Transverse colon (tissue), 4 donors: ENCODE measurements around the gene NLGN1. TPM values are rescaled to one million over a fixed set of nuclear protein-coding genes. Genes with fewer than 3 reads are reported as not detected.

Source experiments
- DNase-seq: peaks from one replicate; pipeline ENCODE4 v3.0.0-alpha.2; 2019
- H3K27ac ChIP-seq, 4 donors: fragments of 200-600 bp; sonication (generic); 2 replicates each; pipeline ENCODE4 v1.5.1; 2016 to 2018; ENCODE audit warnings: inconsistent platforms in 4 of 4
- H3K27me3 ChIP-seq: fragments of 200-600 bp; sonication (generic); 2 replicates; pipeline ENCODE4 v1.5.1; 2017; ENCODE audit warnings: inconsistent platforms
- H3K36me3 ChIP-seq, 4 donors: fragments of 200-600 bp; sonication (generic); 2 replicates each; pipeline ENCODE4 v1.5.1; 2017 to 2019; ENCODE audit warnings: inconsistent platforms in 4 of 4
- H3K4me1 ChIP-seq, 4 donors: fragments of 200-600 bp; sonication (generic); 2 replicates each; pipeline ENCODE4 v1.5.1; 2017 to 2020; ENCODE audit warnings: inconsistent platforms in 4 of 4
- H3K4me3 ChIP-seq, 4 donors: fragments of 200-600 bp; sonication (generic); 1 replicate in 1 of 4; 2 replicates in 3 of 4; pipeline versions ENCODE4 v1.5.1 to v1.6.1; 2017 to 2019; ENCODE audit warnings: inconsistent platforms in 4 of 4
- H3K9me3 ChIP-seq, 2 donors: fragments of 200-600 bp; sonication (generic); 2 replicates each; pipeline ENCODE4 v1.5.1; 2017 to 2019; ENCODE audit warnings: inconsistent platforms in 2 of 2
- EP300 ChIP-seq: sonication (generic); formaldehyde crosslinking; IDR thresholded peaks from one replicate; pipeline ENCODE4 v1.6.1; 2017; ENCODE audit warnings: antibody characterized with exemption, low read depth
- POLR2A ChIP-seq: fragments of 450-650 bp; IDR thresholded peaks from one replicate; pipeline ENCODE4 v1.6.1; 2016; ENCODE audit warnings: antibody characterized with exemption, mild to moderate bottlenecking, moderate library complexity
- POLR2AphosphoS5 ChIP-seq, 3 donors: sonication (generic); formaldehyde crosslinking; IDR thresholded peaks; one replicate each; pipeline ENCODE4 v1.6.1; 2016; ENCODE audit warnings: antibody characterized with exemption in 3 of 3
- WGBS, 2 donors: methylation state at CpG; one replicate each; pipeline ENCODE4 v1.1.5; 2018; ENCODE audit warnings: low coverage in 1 of 2; 5-methylcytosine and 5-hydroxymethylcytosine counted together
- in situ Hi-C, 4 donors: fragments of 200-750 bp; cut with MboI; loops; one replicate each; pipeline versions ENCODE4 v1.15.0 to v1.15.1; 2017; ENCODE audit warnings: low sequenced_read_pairs in 3 of 4, low pct_ligation_motif_present in 1 of 4, low pct_unique_long_range_greater_than_20kb in 1 of 4
- intact Hi-C: fragments of 100-400 bp; cut with DNase I; formaldehyde crosslinking; loops from one replicate; pipeline ENCODE4 v1.15.1; 2023; ENCODE audit warnings: low total_unique reads
- total RNA-seq, 4 donors: library from RNA; depleted of rRNA; stranded (reverse); fragments of >200 nt; gene quantifications; one replicate each; pipeline ENCODE4 v1.1.0, GENCODE V29; 2016
- TF ChIP-seq, protein P1 (sequence below), 5 experiments: fragments of 200-600 bp in 3 of 5; fragments of 450-650 bp in 2 of 5; sonication (generic) in 3 of 5; IDR thresholded peaks; 1 replicate in 2 of 5; 2 replicates in 3 of 5; pipeline ENCODE4 v1.5.1; 2016 to 2017; ENCODE audit warnings: antibody characterized with exemption in 5 of 5, inconsistent platforms in 3 of 5, mild to moderate bottlenecking in 2 of 5, moderate library complexity in 1 of 5

Gene NLGN1
- total RNA-seq, 4 donors from 2014 or later, result 0.40 to 5.2 (median 1.9) TPM; not detected in 1

DNA sequence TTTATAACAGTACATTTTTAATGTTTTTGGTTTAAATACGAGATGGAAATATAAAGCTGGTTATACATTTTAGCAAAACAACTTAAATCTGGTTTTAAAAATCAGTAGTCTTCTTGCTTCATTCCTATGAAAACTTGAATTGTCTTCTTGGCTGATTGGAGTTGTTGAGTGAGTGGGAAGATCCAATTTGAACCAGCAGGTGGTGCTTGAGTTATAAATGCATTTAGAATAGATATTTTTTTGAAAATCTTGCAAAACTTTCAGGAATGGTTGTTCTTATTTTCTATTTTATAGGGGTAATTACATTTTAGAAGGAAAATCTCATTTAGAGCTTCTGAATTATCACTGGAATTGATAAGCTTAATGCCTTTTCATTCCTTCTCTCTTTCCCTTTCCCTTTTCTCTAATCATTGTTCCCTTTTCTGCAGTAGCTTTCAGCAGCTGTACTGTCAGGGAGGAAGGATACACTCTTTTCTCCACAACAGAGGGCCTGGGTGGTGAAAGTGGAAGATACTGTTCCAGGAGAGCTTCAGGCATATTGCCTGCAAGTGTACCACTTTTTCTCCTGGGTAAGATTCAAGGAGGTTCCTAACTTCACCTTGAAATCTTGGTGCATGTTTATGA, 335.6 kb downstream of the NLGN1 start:
- Histone ChIP-seq H3K27ac (no peak overlapping the region), H3K27me3 (no peaks in the 10 kb centered on the region), H3K9me3 (no peaks in the 10 kb centered on the region), H3K4me1 (no peaks in the 10 kb centered on the region), H3K36me3 (no peaks in the 10 kb centered on the region), H3K4me3 (no peak overlapping the region)
- in situ Hi-C loops, result no loop called here
- 50 to 54% methylated on average over 1 of the region's 1 CpG for WGBS, 2 donors
- DNase-seq, result no peak
- intact Hi-C loops, result no loop called here
- no peak for TF ChIP-seq EP300
- TF ChIP-seq, protein P1, sequence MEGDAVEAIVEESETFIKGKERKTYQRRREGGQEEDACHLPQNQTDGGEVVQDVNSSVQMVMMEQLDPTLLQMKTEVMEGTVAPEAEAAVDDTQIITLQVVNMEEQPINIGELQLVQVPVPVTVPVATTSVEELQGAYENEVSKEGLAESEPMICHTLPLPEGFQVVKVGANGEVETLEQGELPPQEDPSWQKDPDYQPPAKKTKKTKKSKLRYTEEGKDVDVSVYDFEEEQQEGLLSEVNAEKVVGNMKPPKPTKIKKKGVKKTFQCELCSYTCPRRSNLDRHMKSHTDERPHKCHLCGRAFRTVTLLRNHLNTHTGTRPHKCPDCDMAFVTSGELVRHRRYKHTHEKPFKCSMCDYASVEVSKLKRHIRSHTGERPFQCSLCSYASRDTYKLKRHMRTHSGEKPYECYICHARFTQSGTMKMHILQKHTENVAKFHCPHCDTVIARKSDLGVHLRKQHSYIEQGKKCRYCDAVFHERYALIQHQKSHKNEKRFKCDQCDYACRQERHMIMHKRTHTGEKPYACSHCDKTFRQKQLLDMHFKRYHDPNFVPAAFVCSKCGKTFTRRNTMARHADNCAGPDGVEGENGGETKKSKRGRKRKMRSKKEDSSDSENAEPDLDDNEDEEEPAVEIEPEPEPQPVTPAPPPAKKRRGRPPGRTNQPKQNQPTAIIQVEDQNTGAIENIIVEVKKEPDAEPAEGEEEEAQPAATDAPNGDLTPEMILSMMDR (IDR thresholded peaks at IDR 0.05), result peak in 2 of 5 experiments; percentile 17 to 18

DNA sequence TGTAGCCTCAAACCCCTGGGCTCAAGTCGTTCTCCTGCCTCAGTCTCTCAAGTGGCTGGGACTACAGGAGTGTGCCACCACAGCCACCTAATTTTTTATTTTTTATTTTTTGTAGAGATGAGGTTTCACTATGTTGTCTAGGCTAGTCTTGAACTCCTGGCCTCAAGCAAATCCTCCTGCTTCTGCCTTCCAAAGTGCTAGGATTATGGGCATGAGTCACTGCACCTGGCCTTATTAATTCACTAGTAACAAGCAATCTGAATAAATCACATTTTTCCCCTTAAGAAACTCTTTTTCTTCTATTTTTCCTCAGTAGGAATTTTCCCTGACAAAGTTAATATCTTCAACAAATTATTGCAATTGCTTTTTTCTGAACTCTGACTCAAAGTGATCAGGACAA, 336.9 kb downstream of the NLGN1 start:
- Histone ChIP-seq H3K9me3 (no peaks in the 10 kb centered on the region), H3K4me1 (no peaks in the 10 kb centered on the region), H3K4me3 (no peak overlapping the region), H3K27ac (no peak overlapping the region), H3K27me3 (no peaks in the 10 kb centered on the region), H3K36me3 (no peaks in the 10 kb centered on the region)
- in situ Hi-C loops (no loop called here), intact Hi-C loops (no loop called here)
- 33 to 58% methylated on average over 1 of the region's 1 CpG for WGBS, 2 donors
- DNase-seq, result no peak
- TF ChIP-seq EP300 (no peak), POLR2A (no peak), POLR2AphosphoS5 (IDR thresholded peaks at IDR 0.05) (no peak)
- TF ChIP-seq, protein P1 (IDR thresholded peaks at IDR 0.05), result no peak

DNA sequence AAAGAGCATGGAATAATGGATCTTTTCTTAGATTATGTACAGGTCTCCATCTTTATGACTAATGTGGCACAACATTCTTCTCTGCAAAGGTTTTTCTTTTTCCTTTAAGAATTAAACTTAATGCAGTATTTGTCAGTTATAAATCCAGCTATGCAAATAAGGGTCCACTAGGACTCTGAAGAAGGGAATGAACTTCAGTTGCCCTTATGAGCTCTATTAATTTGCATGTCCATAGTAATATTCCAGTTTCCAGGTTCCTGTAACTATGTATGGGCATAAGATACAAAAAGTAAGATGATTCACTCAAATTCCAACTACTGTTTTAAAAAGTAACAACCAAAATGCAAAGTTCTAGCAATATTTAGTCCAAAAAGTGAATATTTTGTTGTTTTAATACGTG, 337.4 kb downstream of the NLGN1 start:
- 20 to 27% methylated on average over 1 of the region's 1 CpG for WGBS, 2 donors
- no peaks in the 10 kb centered on the region for H3K36me3 ChIP-seq
- H3K9me3 ChIP-seq, result no peaks in the 10 kb centered on the region
- DNase-seq, result no peak
- in situ Hi-C loops, result no loop called here
- intact Hi-C loops, result no loop called here
- no peak overlapping the region for H3K27ac ChIP-seq
- no peaks in the 10 kb centered on the region for H3K27me3 ChIP-seq
- no peaks in the 10 kb centered on the region for H3K4me1 ChIP-seq
- TF ChIP-seq, protein P1 (IDR thresholded peaks at IDR 0.05), result no peak
- TF ChIP-seq POLR2AphosphoS5 (IDR thresholded peaks at IDR 0.05), result no peak
- TF ChIP-seq POLR2A, result no peak
- H3K4me3 ChIP-seq, result no peak overlapping the region

DNA sequence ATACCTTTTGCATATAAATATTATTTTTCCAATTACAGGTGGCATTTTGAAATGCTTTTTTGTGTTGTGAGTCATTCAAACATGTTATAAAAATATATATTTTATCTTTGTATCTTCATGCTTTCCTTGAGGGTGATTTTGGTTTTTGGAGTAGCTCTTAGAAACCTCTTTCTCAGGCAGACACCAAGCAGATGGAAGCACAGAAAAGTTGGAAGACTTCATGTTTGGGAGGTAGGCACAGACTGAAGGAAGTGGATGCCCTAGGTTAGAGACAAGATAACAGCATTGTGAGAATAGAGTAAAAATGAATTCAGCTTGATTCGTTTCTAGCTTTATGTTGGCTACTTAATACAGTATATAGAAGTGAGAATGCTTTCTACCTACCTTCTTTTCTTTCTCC, 338.3 kb downstream of the NLGN1 start:
- in situ Hi-C loops, result no loop called here

More for the DNA sequence above, 338.3 kb downstream of the NLGN1 start:
- Histone ChIP-seq H3K9me3 (no peaks in the 10 kb centered on the region), H3K27me3 (no peaks in the 10 kb centered on the region), H3K4me1 (no peaks in the 10 kb centered on the region), H3K4me3 (no peak overlapping the region), H3K36me3 (no peaks in the 10 kb centered on the region), H3K27ac (no peak overlapping the region)
- no peak for TF ChIP-seq EP300
- TF ChIP-seq, protein P1 (IDR thresholded peaks at IDR 0.05), result no peak
- no peak for TF ChIP-seq POLR2A
- TF ChIP-seq POLR2AphosphoS5 (IDR thresholded peaks at IDR 0.05), result no peak
- WGBS, 2 donors, result 62 to 74% methylated on average over 1 of the region's 1 CpG
- DNase-seq, result no peak
- intact Hi-C loops, result no loop called here
